Islet precursor cell (in vitro differentiated cells): ENCODE measurements around the gene GPT2.

Experiments used
- DNase-seq: peaks from one replicate; pipeline ENCODE4 v3.0.0-alpha.2; 2018

GPT2 gene

GRCh38 chr16:46973996-46974324 is 89.8 kb downstream of the GPT2 start:
- no peak for DNase-seq

GRCh38 chr16:46974352-46974751 is 90.2 kb downstream of the GPT2 start:
- no peak for DNase-seq

GRCh38 chr16:46975165-46975564 is 91.0 kb downstream of the GPT2 start:
- no peak for DNase-seq

GRCh38 chr16:46975908-46976470 is 91.8 kb downstream of the GPT2 start:
- no peak for DNase-seq

GRCh38 chr16:46976550-46976949 is 92.4 kb downstream of the GPT2 start:
- no peak for DNase-seq
